ENCODE measurements around the gene INKA2.
A peak's percentile ranks its signal among the peaks of the same experiment; 100 is the strongest.

Gene INKA2

DNA sequence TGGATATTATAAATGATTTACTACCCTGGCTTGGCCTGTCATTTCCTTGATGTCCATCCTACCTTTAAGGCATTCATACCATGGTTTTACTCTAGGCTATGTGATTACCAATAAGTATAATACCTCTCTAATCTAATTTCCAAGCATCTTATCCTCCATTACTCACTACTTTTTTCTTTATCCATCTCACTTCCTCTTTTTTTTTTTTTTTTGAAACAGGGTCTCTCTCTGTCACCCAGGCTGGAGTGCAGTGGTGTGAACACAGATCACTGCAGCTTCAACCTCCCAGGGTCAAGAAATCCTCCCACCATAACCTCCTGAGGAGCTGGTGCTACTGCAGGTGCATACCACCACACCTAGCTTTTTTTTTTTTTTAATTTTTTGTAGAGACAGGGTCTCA, 39.9 kb downstream of the INKA2 start:
- DNase-seq, result no peak

DNA sequence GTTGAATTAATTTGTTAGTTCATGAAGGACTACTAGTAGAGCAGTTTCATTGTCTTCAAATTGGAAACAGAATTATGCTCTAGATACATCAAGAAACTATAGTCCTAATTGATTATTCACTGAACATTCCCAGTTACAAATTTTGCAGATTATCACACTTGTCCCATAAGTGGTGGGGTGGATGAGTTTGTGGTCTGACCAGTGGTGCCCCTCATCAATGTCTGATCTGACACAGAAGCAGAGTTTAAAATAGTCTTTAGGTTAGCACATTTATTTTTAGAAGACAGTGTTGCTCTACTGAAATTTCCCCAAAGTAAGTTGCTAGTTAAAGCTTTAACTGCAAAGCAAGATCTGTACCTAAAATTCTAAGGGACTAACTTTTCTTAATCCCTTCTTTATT, 42.9 kb downstream of the INKA2 start:
- DNase-seq, result no peak

DNA sequence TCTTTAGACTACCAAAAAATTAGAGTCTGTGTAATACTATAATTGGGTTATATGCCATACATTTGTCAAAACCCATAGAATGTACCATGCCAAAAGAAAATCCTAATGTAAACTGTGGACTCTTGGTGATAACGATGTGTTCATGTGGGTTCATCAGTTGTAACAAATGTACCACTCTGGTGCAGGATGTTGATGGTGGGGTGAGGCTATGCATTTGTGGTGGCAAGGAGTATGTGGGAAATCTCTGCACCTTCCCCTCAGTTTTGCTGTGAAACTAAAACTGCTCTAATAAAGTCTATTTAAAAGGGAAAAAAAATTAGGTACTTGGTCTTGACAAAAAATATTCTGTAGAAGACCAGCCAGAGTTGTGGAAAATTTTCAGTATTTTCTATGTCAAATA, 43.4 kb downstream of the INKA2 start:
- DNase-seq, result peak in 1 of 5 experiments; percentile 20

DNA sequence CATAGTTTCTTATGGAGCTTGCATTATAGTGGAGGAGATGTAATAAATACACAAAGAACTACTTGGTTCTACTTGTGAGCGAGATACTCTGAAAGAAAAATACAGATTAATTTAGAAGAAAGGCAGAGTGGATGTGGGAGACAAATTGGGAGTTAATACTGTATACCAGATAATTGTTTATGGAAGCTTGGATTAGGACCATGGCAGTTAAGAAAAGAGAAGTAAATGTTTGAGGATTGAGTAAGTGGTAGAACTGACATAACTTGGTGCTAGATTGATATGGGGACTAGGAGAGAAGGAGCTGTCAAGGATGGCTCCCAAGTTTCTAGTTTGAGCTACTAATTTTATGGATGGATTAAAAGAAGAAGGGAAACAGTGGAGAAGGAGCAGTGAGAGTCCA, 47.3 kb downstream of the INKA2 start:
- no peak for DNase-seq

- no peak for DNase-seq
Measured at GRCh38 chr1:111690306-111690617, 48.9 kb downstream of the INKA2 start.

Data from T-helper 2 cell (primary cell).